ENCODE data around the gene TBC1D5. TPM values are rescaled to one million over a fixed set of nuclear protein-coding genes. Genes with fewer than 3 reads are reported as not detected.
A peak's percentile ranks its signal among the peaks of the same experiment; 100 is the strongest.
"Not testable (repeated sequence)": the region's sequence is repeated elsewhere in the genome, so short reads cannot be mapped to it uniquely, and the experiment has no call there.

The TBC1D5 gene
- total and polyA plus RNA-seq, 7 donors: 7.2 to 82.3 (median 43.7) TPM

- no peak for DNase-seq
- intact Hi-C loops (cut with DNase I): no loop called here
- TF ChIP-seq POLR2A (IDR thresholded peaks at IDR 0.05): no peak
- TF ChIP-seq EP300 (IDR thresholded peaks at IDR 0.05): no peak
- TF ChIP-seq POLR2AphosphoS5 (IDR thresholded peaks at IDR 0.05): no peak
- no peak for TF ChIP-seq CTCF (IDR thresholded peaks at IDR 0.05)
- Histone ChIP-seq H3K4me1 (no peaks in the 10 kb centered on the region), H3K36me3 (no peaks in the 10 kb centered on the region), H3K4me3 (no peak overlapping the region), H3K9me3 (no peaks in the 10 kb centered on the region), H3K27ac (no peak overlapping the region), H3K27me3 (no peaks in the 10 kb centered on the region)
- 46 to 68% methylated on average over 2 of the region's 2 CpGs for WGBS, 2 donors
Measured at GRCh38 chr3:17655743-17656142, 86.7 kb downstream of the TBC1D5 start.

- intact Hi-C loops (cut with DNase I); H3K27ac ChIP-seq; H3K9me3 ChIP-seq; H3K4me1 ChIP-seq; H3K4me3 ChIP-seq; DNase-seq; H3K27me3 ChIP-seq; H3K36me3 ChIP-seq: not testable (repeated sequence)
- 98 to 99% methylated on average over 4 of the region's 4 CpGs for WGBS, 2 donors
Measured at GRCh38 chr3:17649748-17650147, 92.7 kb downstream of the TBC1D5 start.

- H3K36me3 ChIP-seq; H3K4me3 ChIP-seq; H3K9me3 ChIP-seq; H3K27me3 ChIP-seq; intact Hi-C loops (cut with DNase I); H3K27ac ChIP-seq; DNase-seq; H3K4me1 ChIP-seq: not testable (repeated sequence)
- WGBS, 2 donors: 97% methylated on average over 8 of the region's 8 CpGs
Measured at GRCh38 chr3:17648630-17649355, 93.6 kb downstream of the TBC1D5 start.

GRCh38 chr3:17645074-17645698 lies 97.2 kb downstream of the TBC1D5 start:
- H3K9me3 ChIP-seq: no peaks in the 10 kb centered on the region
- H3K27me3 ChIP-seq: no peaks in the 10 kb centered on the region
- no peak overlapping the region for H3K4me3 ChIP-seq
- TF ChIP-seq EP300 (IDR thresholded peaks at IDR 0.05): no peak
- no peak for TF ChIP-seq POLR2A (IDR thresholded peaks at IDR 0.05)
- no peak for TF ChIP-seq POLR2AphosphoS5 (IDR thresholded peaks at IDR 0.05)
- TF ChIP-seq CTCF (IDR thresholded peaks at IDR 0.05): peak in 3 of 4 experiments; percentile 50 to 65 (median 51)
- H3K36me3 ChIP-seq: no peaks in the 10 kb centered on the region
- WGBS, 2 donors: 40 to 52% methylated on average over 4 of the region's 4 CpGs
- intact Hi-C loops (cut with DNase I): loop anchor here (2.0 kb wide), 2 partner anchors 98 to 196 kb away; partner anchors contain the start of gene TBC1D5
- DNase-seq: no peak
- H3K27ac ChIP-seq: no peak overlapping the region
- peaks cover 0 to 4% (median 3%) of the 10 kb centered on the region in 4 donors for H3K4me1 ChIP-seq

- WGBS, 2 donors: 78 to 79% methylated on average over 4 of the region's 4 CpGs
- no peak overlapping the region for H3K27ac ChIP-seq
- intact Hi-C loops (cut with DNase I): loop anchor here (2.0 kb wide), 2 partner anchors 99 to 197 kb away; partner anchors contain the start of gene TBC1D5
Measured at GRCh38 chr3:17643691-17644090, 98.7 kb downstream of the TBC1D5 start.

More at GRCh38 chr3:17643691-17644090, 98.7 kb downstream of the TBC1D5 start:
- Histone ChIP-seq H3K36me3 (no peaks in the 10 kb centered on the region), H3K4me1 (peaks cover 0 to 6% (median 4%) of the 10 kb centered on the region in 4 donors), H3K27me3 (no peaks in the 10 kb centered on the region), H3K9me3 (no peaks in the 10 kb centered on the region), H3K4me3 (no peak overlapping the region)
- DNase-seq: no peak
- no peak for TF ChIP-seq CTCF (IDR thresholded peaks at IDR 0.05)
- TF ChIP-seq EP300 (IDR thresholded peaks at IDR 0.05): no peak
- no peak for TF ChIP-seq POLR2A (IDR thresholded peaks at IDR 0.05)
- no peak for TF ChIP-seq POLR2AphosphoS5 (IDR thresholded peaks at IDR 0.05)

All from sigmoid colon (tissue), 7 donors.